ENCODE results near the gene MAMSTR.
"Not testable (repeated sequence)": the region's sequence is repeated elsewhere in the genome, so short reads cannot be mapped to it uniquely, and the experiment has no call there.

The MAMSTR gene

DNA sequence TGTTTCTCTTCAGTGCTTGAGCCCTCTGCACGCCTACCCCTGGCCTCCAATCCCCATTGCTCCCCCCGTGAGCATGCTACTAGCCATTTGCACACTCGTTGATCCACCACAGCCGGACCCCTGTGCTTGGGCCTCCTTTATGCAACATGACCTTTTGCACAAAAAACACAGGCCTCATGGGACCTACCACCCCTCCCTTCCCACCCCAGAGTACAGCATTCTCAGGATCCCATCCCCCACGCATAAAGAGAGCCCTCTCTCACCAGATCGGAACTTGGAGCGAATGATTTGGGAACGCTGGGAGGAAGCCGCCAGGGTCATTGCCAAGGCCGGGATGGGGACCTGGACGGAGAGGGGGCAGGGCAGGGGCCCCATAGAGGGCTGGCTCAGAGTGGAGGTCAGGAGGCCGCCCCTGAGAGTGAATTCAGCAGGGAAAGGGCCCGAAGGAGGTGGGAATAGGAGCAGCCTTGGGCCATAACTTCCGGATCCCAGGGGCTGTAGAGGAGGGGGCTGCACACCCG is 754 bp downstream of the MAMSTR start:
- no peak for DNase-seq (ENCODE audit: low read depth)

GRCh38 chr19:48718106-48718505 is 1.4 kb downstream of the MAMSTR start:
- DNase-seq (ENCODE audit: low read depth), result not testable (repeated sequence)

DNA sequence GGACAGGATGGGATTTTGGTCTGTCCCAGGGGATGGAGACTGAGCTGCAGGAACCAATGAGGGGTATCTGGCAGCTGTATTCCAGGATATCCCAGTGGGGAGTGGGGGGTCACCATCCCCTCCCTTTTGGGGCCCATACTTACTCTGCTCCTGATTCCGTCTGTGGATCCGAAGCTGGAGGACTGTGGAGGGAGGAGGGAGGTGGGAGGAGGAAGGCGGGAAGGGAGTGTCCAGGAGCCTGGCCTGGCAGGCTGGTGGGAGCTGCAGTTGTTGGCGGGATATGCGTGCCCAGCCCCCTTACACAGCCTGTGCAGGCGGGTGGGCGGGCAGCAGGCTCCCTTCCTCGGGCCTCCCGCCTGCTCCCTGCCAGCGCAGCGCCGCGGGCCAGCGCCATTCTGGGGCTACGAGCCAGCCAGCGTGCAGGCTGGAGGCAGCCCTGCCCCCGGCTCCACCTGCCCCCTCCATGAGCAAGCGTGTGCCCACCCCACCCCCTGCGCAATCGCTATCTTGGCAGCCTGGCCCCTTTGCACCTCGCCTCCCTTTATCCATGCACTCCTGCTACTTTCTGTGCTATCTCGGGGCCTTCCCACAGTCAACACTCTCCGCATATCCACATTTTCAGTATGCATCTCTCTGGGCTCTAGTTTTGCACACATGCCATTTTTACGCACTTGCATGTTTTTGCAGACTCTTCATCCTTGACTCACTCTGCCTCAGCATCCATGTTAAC is 2.8 kb downstream of the MAMSTR start:
- DNase-seq (ENCODE audit: low read depth), result no peak

DNA sequence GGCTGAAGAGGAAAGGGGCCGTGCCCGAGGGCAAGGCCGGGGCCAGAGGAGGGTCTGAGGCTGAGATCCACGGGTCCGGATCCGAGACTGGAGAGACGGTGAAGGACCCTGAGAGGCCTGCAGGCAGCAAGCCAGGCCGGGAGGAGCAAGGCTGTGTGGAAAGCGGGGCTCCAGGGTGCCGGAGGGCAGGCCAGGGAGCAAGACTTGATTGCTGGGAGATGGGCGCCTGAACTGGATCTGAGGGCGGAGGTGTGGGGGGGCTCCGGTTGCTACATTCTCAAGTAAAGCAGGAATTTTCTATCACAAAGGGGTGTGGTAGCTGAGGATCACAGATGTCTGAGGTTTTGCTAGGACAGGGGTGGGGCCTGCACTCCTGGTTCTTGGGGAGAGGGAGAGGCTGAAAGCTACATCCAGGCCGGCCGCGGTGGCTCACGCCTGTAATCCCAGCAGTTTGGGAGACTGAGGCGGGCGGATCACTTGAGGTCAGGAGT is 3.8 kb downstream of the MAMSTR start:
- DNase-seq (ENCODE audit: low read depth), result no peak

- DNase-seq (ENCODE audit: low read depth), result no peak
These were observed 4.5 kb downstream of the MAMSTR start for GRCh38 chr19:48714759-48715675.

- peak; percentile 95 for DNase-seq (ENCODE audit: low read depth)
These were observed 5.4 kb downstream of the MAMSTR start for GRCh38 chr19:48713864-48714755.

GRCh38 chr19:48713041-48713863 is 6.3 kb downstream of the MAMSTR start:
- DNase-seq (ENCODE audit: low read depth), result no peak

DNA sequence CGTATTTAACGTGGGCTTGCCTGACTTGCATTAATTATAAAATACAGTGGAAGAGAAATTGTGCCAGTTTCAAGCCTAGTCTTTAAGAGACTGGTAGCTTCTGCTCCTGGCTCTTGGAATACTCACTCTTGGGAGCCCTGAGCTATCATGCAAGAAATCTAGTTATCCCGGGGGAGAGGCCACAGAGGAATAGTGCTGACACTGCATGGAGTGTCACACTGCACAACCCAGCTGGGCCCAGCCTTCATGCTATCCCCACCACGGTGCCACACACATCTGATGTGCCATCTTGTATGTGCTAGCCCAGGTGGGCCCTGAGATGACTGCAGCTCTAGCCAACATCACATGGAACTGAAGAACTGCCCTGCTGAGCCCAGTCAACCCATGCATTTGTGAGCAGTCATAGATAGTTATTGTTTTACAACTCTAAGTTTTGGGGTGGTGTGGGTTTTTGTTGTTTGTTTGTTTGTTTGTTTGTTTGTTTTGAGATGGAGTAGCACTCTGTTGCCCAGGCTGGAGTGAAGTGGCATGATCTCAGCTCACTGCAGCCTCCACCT is 8.3 kb downstream of the MAMSTR start:
- no peak for DNase-seq (ENCODE audit: low read depth)

DNA sequence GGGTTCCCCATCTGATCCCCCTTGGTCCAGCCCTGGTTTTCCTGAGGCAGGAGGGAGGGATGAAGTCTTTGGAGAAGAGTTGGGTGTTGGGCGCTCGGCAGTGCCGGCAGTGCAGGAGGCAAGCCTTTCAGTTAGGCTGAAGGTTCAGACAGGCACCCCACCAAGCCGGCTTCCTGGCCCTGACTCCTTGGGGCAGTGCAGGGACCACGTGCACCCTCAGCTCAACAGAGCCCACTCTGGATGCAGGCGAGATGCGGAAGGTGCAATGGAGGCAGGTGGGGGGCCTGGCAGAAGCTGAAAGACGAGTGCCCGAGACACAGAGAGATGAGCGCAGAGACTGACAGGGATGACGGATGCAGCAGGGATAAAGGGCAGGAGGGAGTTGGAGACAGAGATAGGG is 11.1 kb downstream of the MAMSTR start:
- no peak for DNase-seq (ENCODE audit: low read depth)

DNA sequence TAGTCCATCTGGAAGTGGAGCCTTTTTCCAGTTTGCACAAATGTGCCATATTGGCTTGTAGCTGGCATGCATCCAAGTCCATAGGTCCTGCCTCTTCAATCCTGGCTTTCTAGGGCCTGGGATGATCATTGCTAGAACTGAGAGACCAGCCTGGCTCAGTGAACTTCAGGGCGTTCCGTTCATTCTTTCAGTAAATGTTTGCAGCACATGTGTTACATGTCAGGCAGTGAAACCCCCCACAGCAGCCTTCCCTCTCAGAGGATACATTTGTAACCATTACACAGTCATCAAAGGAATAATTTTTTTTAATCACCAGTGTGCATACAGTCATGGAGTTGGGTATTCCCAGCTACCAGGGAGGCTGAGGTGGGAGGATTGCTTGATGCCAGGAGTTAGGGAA is 14.1 kb downstream of the MAMSTR start:
- DNase-seq (ENCODE audit: low read depth), result no peak

DNA sequence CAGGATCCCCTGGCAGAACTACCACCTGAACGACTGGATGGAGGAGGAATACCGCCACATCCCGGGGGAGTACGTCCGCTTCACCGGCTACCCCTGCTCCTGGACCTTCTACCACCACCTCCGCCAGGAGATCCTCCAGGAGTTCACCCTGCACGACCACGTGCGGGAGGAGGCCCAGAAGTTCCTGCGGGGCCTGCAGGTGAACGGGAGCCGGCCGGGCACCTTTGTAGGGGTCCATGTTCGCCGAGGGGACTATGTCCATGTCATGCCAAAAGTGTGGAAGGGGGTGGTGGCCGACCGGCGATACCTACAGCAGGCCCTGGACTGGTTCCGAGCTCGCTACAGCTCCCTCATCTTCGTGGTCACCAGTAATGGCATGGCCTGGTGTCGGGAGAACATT is 16.2 kb downstream of the MAMSTR start:
- DNase-seq (ENCODE audit: low read depth), result no peak

GRCh38 chr19:48702701-48703100 is 16.8 kb downstream of the MAMSTR start:
- DNase-seq (ENCODE audit: low read depth), result no peak

- no peak for DNase-seq (ENCODE audit: low read depth)
These were observed 21.5 kb downstream of the MAMSTR start for GRCh38 chr19:48698046-48698445.

GRCh38 chr19:48696353-48697010 is 23.0 kb downstream of the MAMSTR start:
- no peak for DNase-seq (ENCODE audit: low read depth)

- no peak for DNase-seq (ENCODE audit: low read depth)
These were observed 23.7 kb downstream of the MAMSTR start, which contains the start of gene FUT2 for GRCh38 chr19:48695743-48696352. Gene FUT2, plus strand, starts transcription at chr19:48695971. Its CDS starts 6,986 bp downstream, at chr19:48702957.

DNA sequence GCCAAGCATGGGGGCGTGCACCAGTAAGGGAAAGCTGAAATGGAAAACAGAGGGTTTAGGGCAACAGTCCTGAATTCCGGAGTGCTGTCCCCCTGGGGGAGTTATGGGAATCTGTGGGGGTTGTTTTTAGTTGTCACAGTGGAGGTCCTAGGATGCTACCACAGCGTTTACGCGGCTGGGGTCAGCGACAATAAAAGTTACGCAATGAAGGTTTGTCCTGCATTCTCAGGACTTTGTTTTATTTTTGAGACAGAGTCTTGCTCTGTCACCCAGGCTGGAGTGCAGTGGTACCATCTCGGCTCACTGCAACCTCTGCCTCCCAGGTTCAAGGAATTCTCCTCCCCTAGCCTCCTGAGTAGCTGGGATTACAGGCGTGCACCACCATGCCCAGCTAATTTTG is 25.9 kb downstream of the MAMSTR start:
- DNase-seq (ENCODE audit: low read depth), result not testable (repeated sequence)

GRCh38 chr19:48689449-48689848 is 30.1 kb downstream of the MAMSTR start:
- no peak for DNase-seq (ENCODE audit: low read depth)

GRCh38 chr19:48687776-48688175 is 31.7 kb downstream of the MAMSTR start:
- no peak for DNase-seq (ENCODE audit: low read depth)

DNA sequence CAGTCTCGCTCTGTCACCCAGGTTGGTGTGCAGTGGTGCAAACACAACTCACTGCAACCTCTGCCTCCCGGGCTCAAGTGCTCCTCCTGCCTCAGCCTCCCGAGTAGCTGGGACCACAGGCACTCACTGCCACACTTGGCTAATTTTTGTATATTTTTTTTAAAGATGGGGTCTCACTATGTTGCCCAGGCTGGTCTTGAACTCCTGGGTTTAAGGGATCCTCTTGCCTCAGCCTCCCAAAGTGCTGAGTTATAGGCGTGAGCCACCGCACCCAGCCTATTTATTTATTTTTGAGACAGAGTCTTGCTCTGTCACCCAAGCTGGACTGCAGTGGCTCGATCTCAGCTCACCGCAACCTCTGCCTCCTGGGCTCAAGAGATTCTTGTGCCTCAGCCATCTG is 32.9 kb downstream of the MAMSTR start:
- DNase-seq (ENCODE audit: low read depth), result not testable (repeated sequence)

Measured in activated gamma-delta T cell treated with anti-CD3 and anti-CD28 coated beads, Interleukin-2, amount 50 U/mL, for 16 hours (primary cell).